OCI-LY1 (cell line): ENCODE data around the gene LIMCH1.

Source experiments
- CTCF ChIP-seq: fragments of 200-600 bp; sonication (generic), shearing (Covaris generic); IDR thresholded peaks from 2 replicates; pipeline ENCODE4 v1.5.1; 2017; ENCODE audit warnings: mild to moderate bottlenecking, antibody characterized with exemption, low read length, moderate library complexity, mixed read lengths
- EZH2 ChIP-seq: fragments of 200-600 bp; sonication (generic), shearing (Covaris generic); IDR thresholded peaks from 2 replicates; pipeline ENCODE4 v1.8.0; 2017; ENCODE audit warnings: borderline replicate concordance, mixed run types, mild to moderate bottlenecking, antibody characterized with exemption, low read length, moderate library complexity, mixed read lengths

GRCh38 chr4:41556526-41556925, 18.6 kb downstream of the LIMCH1 start:
- TF ChIP-seq CTCF (no peak), EZH2 (no peak)
